Neural crest cell (in vitro differentiated cells): Measurements from ENCODE around the gene TMOD2. TPM values are rescaled to one million over a fixed set of nuclear protein-coding genes. Genes with fewer than 3 reads are reported as not detected.

ENCODE experiments used
- DNase-seq: peaks from one replicate; pipeline ENCODE4 v3.0.0; 2021; ENCODE audit warnings: low read depth, mixed read lengths, low spot score
- H3K27ac Mint-ChIP-seq: one replicate; pipeline ENCODE4 v1.8.0; 2021; ENCODE audit warnings: mild to moderate bottlenecking, mixed read lengths; ENCODE audit not compliant: unreplicated experiment
- H3K27me3 Mint-ChIP-seq: 2 replicates; pipeline ENCODE4 v1.8.0; 2021; ENCODE audit warnings: low read depth, mild to moderate bottlenecking, mixed read lengths
- H3K36me3 Mint-ChIP-seq: 2 replicates; pipeline ENCODE4 v1.8.0; 2021; ENCODE audit warnings: low read depth, mild to moderate bottlenecking, mixed read lengths
- H3K4me1 Mint-ChIP-seq: 2 replicates; pipeline ENCODE4 v1.8.0; 2021; ENCODE audit warnings: mixed read lengths
- H3K4me3 Mint-ChIP-seq: one replicate; pipeline ENCODE4 v1.8.0; 2021; ENCODE audit warnings: mild to moderate bottlenecking, mixed read lengths
- H3K9me3 Mint-ChIP-seq: 2 replicates; pipeline ENCODE4 v1.8.0; 2021; ENCODE audit warnings: mixed read lengths
- CTCF ChIP-seq: fragments of 200-600 bp; sonication (generic); conservative IDR thresholded peaks from 2 replicates; pipeline ENCODE4 v1.5.0; 2021; ENCODE audit warnings: antibody characterized with exemption, mild to moderate bottlenecking
- total RNA-seq: library from RNA; stranded (reverse); gene quantifications from 2 replicates; pipeline ENCODE4 v1.2.1, GENCODE V29; 2021

TMOD2 gene
- total RNA-seq, 1 donor from 2014 or later: 17.4 TPM

GRCh38 chr15:51709031-51709430 lies 42.4 kb upstream of the TMOD2 start:
- Mint-ChIP-seq H3K4me3 (no peak overlapping the region), H3K27me3 (no peaks in the 10 kb centered on the region), H3K4me1 (peaks cover 2% of the 10 kb centered on the region), H3K36me3 (no peaks in the 10 kb centered on the region), H3K9me3 (no peaks in the 10 kb centered on the region), H3K27ac (no peak overlapping the region)
- TF ChIP-seq CTCF: no peak
- DNase-seq: no peak

DNA sequence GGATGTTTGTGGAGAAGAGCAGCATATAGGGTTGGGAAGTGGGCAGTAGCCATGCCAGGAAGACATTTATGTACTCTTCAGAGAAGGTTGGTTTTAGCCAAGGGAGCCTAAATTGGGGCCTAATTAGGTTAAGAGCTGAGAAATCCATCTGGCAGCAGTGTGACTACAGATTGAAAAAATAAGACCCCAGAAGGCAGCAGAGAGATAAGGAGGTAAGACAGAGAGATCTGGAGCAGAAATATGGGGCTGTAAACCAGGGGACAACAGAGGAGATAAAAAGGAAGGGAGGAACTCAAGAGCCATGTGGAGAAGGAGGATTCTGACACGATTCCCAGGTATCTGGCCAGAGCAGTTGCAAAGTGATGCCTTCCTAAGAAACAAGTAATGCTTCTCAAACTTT lies 37.2 kb upstream of the TMOD2 start:
- no peak for DNase-seq
- no peak overlapping the region for H3K4me3 Mint-ChIP-seq
- H3K27me3 Mint-ChIP-seq: no peaks in the 10 kb centered on the region
- H3K9me3 Mint-ChIP-seq: no peaks in the 10 kb centered on the region
- no peaks in the 10 kb centered on the region for H3K36me3 Mint-ChIP-seq
- H3K27ac Mint-ChIP-seq: no peak overlapping the region
- peaks cover 14% of the 10 kb centered on the region for H3K4me1 Mint-ChIP-seq
- TF ChIP-seq CTCF: no peak

DNA sequence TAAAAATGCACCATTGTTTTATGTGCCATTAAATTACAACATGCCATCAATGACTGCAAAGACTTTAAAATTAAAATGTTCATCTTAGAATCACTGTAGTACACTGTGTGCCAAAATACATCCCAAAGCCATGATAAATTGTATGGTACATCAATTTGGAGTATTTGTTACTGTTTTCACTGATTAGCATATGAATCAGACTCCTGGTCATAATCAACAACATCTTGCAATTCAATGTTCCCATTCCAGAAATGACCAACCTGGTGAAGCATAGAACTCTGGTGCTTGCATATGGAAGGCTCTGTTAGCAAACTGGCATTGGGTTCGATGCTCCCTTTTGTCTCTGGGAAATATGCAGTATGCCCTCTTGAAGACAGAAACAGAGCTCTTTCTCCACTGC lies 36.5 kb upstream of the TMOD2 start:
- Mint-ChIP-seq H3K4me1 (peaks cover 14% of the 10 kb centered on the region), H3K4me3 (no peak overlapping the region), H3K9me3 (no peaks in the 10 kb centered on the region), H3K27ac (no peak overlapping the region), H3K27me3 (no peaks in the 10 kb centered on the region), H3K36me3 (no peaks in the 10 kb centered on the region)
- TF ChIP-seq CTCF: no peak
- DNase-seq: no peak

GRCh38 chr15:51718219-51718618 lies 33.2 kb upstream of the TMOD2 start:
- no peak overlapping the region for H3K4me3 Mint-ChIP-seq
- no peak for TF ChIP-seq CTCF
- H3K36me3 Mint-ChIP-seq: no peaks in the 10 kb centered on the region
- no peak for DNase-seq
- no peaks in the 10 kb centered on the region for H3K27me3 Mint-ChIP-seq
- no peaks in the 10 kb centered on the region for H3K9me3 Mint-ChIP-seq
- no peak overlapping the region for H3K27ac Mint-ChIP-seq
- H3K4me1 Mint-ChIP-seq: peaks cover 14% of the 10 kb centered on the region

GRCh38 chr15:51718746-51719145 lies 32.7 kb upstream of the TMOD2 start:
- DNase-seq: no peak
- TF ChIP-seq CTCF: no peak
- no peaks in the 10 kb centered on the region for H3K27me3 Mint-ChIP-seq
- H3K36me3 Mint-ChIP-seq: no peaks in the 10 kb centered on the region
- H3K9me3 Mint-ChIP-seq: no peaks in the 10 kb centered on the region
- no peak overlapping the region for H3K4me3 Mint-ChIP-seq
- peaks cover 14% of the 10 kb centered on the region for H3K4me1 Mint-ChIP-seq
- no peak overlapping the region for H3K27ac Mint-ChIP-seq
